ENCODE measurements around the gene CRISPLD2.

DNA sequence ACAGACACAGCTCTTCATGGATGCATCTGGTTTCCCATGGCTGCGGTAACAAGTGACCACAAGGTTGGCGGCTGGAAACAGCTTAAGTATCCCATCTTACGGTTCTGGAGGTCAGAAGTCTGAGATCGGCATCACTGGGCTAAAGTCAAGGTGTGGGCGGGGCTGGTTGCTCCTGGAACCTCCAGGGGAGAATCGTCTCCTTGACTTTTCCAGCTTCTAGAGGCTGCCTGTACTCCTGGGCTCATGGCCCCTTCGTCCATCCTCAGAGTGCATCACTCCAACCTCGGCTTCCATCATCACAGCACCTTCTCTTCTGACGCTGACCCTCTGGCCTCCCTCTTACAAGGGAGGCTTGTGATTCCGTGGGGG is 12.9 kb upstream of the CRISPLD2 start:
- TF ChIP-seq POLR2A (IDR thresholded peaks at IDR 0.05), result no peak
- TF ChIP-seq, protein P1, sequence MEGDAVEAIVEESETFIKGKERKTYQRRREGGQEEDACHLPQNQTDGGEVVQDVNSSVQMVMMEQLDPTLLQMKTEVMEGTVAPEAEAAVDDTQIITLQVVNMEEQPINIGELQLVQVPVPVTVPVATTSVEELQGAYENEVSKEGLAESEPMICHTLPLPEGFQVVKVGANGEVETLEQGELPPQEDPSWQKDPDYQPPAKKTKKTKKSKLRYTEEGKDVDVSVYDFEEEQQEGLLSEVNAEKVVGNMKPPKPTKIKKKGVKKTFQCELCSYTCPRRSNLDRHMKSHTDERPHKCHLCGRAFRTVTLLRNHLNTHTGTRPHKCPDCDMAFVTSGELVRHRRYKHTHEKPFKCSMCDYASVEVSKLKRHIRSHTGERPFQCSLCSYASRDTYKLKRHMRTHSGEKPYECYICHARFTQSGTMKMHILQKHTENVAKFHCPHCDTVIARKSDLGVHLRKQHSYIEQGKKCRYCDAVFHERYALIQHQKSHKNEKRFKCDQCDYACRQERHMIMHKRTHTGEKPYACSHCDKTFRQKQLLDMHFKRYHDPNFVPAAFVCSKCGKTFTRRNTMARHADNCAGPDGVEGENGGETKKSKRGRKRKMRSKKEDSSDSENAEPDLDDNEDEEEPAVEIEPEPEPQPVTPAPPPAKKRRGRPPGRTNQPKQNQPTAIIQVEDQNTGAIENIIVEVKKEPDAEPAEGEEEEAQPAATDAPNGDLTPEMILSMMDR (IDR thresholded peaks at IDR 0.05 in 8 of 11, conservative IDR thresholded peaks at IDR 0.05 in 3 of 11), result no peak

Data from spleen (tissue), 7 donors.